Body of pancreas (tissue), 4 donors: Measurements from ENCODE around the gene CDHR3. TPM values are rescaled to one million over a fixed set of nuclear protein-coding genes. Genes with fewer than 3 reads are reported as not detected.

ENCODE experiments used
- ATAC-seq: fragments of 150-250 bp; one replicate; pipeline ENCODE4 v1.9.1; 2016
- DNase-seq, 4 donors: peaks; one replicate each; pipeline ENCODE4 v3.0.0-alpha.2; 2019
- H3K27ac ChIP-seq, 4 donors: fragments of 200-600 bp; sonication (generic); 1 replicate in 3 of 4; 2 replicates in 1 of 4; pipeline versions ENCODE4 v1.5.1 to v1.6.1; 2016 to 2019; ENCODE audit warnings: mild to moderate bottlenecking in 1 of 4, mixed read lengths in 1 of 4, moderate library complexity in 1 of 4
- H3K27me3 ChIP-seq, 2 donors: fragments of 200-600 bp; sonication (generic); one replicate each; pipeline ENCODE4 v1.6.0; 2016; ENCODE audit warnings: mild to moderate bottlenecking in 1 of 2
- H3K36me3 ChIP-seq, 2 donors: fragments of 200-600 bp; sonication (generic); replicated peaks in 1 of 2; 2 replicates each; pipeline ENCODE4 v1.5.1; 2016; ENCODE audit warnings: low read depth in 2 of 2; ENCODE audit not compliant: insufficient read depth in 1 of 2
- H3K4me1 ChIP-seq: fragments of 200-600 bp; sonication (generic); one replicate; pipeline ENCODE4 v1.6.0; 2016
- H3K4me3 ChIP-seq, 2 donors: fragments of 200-600 bp; sonication (generic); 1 replicate in 1 of 2; 2 replicates in 1 of 2; pipeline ENCODE4 v1.5.1; 2016 to 2019
- H3K9me3 ChIP-seq, 3 donors: fragments of 200-600 bp; sonication (generic); 1 replicate in 2 of 3; 2 replicates in 1 of 3; pipeline ENCODE4 v1.5.1; 2016
- POLR2A ChIP-seq, 3 donors: fragments of 450-650 bp; IDR thresholded peaks; one replicate each; pipeline ENCODE4 v1.6.1; 2016; ENCODE audit warnings: antibody characterized with exemption in 3 of 3, mild to moderate bottlenecking in 2 of 3
- WGBS, 2 donors: methylation state at CpG; one replicate each; pipeline ENCODE4 v1.1.5; 2017; 5-methylcytosine and 5-hydroxymethylcytosine counted together
- intact Hi-C: fragments of 100-400 bp; cut with DNase I; formaldehyde crosslinking; loops from one replicate; pipeline ENCODE4 v1.15.1; 2023
- total RNA-seq, 2 donors: library from RNA; depleted of rRNA; stranded (reverse); fragments of >200 nt; gene quantifications; one replicate each; pipeline ENCODE4 v1.1.0, GENCODE V29; 2016
- TF ChIP-seq, protein P1 (sequence below), 7 experiments: fragments of 450-650 bp in 4 of 7; fragments of 200-600 bp in 3 of 7; sonication (generic) in 3 of 7; IDR thresholded peaks; one replicate each; pipeline ENCODE4 v1.5.1; 2016 to 2019; ENCODE audit warnings: antibody characterized with exemption in 7 of 7

Gene CDHR3
- total RNA-seq, 2 donors from 2014 or later = 1.6 to 14.8 TPM

DNA sequence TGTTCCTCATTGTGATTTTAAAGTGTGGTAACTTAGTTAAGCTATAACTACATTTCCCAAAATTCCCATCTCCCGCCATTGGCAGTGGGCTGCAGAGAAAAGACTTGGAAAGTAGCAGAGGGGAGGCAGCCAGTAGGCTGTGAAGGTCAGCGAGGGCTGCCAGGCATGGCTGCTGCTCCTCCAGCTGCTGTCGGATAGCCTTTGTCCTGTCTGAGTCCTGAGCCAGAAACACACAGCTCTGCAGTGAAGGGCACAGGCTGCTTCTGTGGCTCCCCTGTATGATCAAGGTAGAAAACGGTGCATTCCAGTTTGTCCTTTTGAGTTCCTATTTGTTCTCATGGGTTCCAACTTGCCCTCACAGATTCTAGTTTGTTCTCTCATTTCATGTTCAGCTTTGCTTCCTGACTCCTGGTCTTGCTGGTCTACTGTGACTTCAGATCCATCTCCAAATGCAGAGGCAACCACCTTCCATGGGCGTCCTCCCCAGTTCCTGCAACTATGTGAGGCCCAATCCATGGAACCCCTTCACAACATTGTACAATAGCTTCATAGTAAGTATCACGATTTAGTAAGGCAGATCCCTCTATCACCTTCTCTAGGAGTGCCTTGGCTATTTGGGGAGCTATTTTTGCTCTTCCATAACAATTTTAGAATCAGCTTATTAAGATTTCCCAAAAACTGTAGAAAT is 117.4 kb downstream of the CDHR3 start:
- Histone ChIP-seq H3K9me3 (no peaks in the 10 kb centered on the region), H3K4me1 (no peaks in the 10 kb centered on the region), H3K36me3 (no peaks in the 10 kb centered on the region), H3K4me3 (no peak overlapping the region), H3K27me3 (no peaks in the 10 kb centered on the region), H3K27ac (no peak overlapping the region)
- intact Hi-C loops = no loop called here
- WGBS, 2 donors = 77 to 82% methylated on average over 6 of the region's 6 CpGs
- no peak for TF ChIP-seq POLR2A (IDR thresholded peaks at IDR 0.05)
- TF ChIP-seq, protein P1, sequence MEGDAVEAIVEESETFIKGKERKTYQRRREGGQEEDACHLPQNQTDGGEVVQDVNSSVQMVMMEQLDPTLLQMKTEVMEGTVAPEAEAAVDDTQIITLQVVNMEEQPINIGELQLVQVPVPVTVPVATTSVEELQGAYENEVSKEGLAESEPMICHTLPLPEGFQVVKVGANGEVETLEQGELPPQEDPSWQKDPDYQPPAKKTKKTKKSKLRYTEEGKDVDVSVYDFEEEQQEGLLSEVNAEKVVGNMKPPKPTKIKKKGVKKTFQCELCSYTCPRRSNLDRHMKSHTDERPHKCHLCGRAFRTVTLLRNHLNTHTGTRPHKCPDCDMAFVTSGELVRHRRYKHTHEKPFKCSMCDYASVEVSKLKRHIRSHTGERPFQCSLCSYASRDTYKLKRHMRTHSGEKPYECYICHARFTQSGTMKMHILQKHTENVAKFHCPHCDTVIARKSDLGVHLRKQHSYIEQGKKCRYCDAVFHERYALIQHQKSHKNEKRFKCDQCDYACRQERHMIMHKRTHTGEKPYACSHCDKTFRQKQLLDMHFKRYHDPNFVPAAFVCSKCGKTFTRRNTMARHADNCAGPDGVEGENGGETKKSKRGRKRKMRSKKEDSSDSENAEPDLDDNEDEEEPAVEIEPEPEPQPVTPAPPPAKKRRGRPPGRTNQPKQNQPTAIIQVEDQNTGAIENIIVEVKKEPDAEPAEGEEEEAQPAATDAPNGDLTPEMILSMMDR (IDR thresholded peaks at IDR 0.05) = no peak
- no peak for DNase-seq
- no peak for ATAC-seq

GRCh38 chr7:106082087-106082854 is 119.2 kb downstream of the CDHR3 start:
- TF ChIP-seq, protein P1 (IDR thresholded peaks at IDR 0.05) = no peak
- no peak for TF ChIP-seq POLR2A (IDR thresholded peaks at IDR 0.05)
- ATAC-seq (no peak), DNase-seq (no peak)
- no peak overlapping the region for H3K4me3 ChIP-seq
- no peaks in the 10 kb centered on the region for H3K4me1 ChIP-seq
- H3K27me3 ChIP-seq = no peaks in the 10 kb centered on the region
- intact Hi-C loops = no loop called here
- no peak overlapping the region for H3K27ac ChIP-seq
- WGBS, 2 donors = 41 to 49% methylated on average over 18 of the region's 18 CpGs
- no peaks in the 10 kb centered on the region for H3K9me3 ChIP-seq
- H3K36me3 ChIP-seq = no peaks in the 10 kb centered on the region

Other genes starting within 250 kb of the CDHR3 start
- 1 to 10 TPM; 6.6 to 8.0 TPM for gene ATXN7L1, start 86.7 kb upstream of the CDHR3 start, total RNA-seq
- gene SYPL1, start 149.0 kb downstream of the CDHR3 start, total RNA-seq = 10 to 100 TPM; 35.6 to 44.1 TPM